ENCODE results near the gene RB1. TPM values are rescaled to one million over a fixed set of nuclear protein-coding genes. Genes with fewer than 3 reads are reported as not detected.
A peak's percentile ranks its signal among the peaks of the same experiment; 100 is the strongest.

RB1 gene
- total RNA-seq, 2 experiments from 2014 or later: 33.5 to 84.4 TPM

DNA sequence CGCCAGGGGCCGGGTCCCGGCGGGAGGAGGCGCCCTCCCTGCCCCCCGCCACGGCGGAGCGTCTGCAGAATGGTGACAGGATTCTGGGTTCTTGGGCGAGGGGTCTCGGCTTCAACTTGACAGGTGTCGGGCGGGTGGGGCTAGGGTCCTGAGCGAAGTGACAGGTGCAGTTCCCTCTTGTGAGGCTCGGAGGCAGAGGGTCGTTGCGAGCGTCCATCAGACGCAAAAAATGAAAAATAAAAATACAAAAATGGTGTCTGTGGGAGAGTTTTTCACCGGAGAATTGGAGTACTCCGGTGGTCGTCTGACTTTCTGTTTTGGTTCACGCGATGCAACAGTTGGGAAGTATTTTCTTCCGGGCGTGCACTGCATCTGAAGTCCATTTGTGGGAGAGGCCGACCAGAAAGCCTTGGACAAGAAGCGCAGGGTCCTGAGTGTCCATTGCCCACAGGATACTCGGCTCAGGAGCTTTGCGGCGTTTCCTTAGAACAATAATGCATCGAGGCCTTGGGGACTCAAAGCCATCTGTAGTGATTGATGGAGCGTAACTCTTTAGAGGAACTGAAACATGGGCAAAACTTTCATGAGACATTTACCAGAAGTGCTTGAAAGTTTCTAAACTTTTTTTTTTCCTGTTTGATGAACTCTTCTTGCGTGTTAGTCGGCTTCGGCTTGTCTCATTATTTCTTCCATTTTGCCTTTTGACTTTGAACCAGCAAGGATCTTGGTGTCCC lies 759 bp downstream of the RB1 start:
- Histone ChIP-seq H3K4me1 (ENCODE audit: insufficient read depth, low read length, poor library complexity, severe bottlenecking) (peaks cover 28% of the 10 kb centered on the region), H4K20me1 (ENCODE audit: insufficient read depth, low read length) (peaks cover 15% of the 10 kb centered on the region; the same call in 1 of the 2 replicates), H3K4me3 (ENCODE audit: low read depth, low read length, poor library complexity, severe bottlenecking) (peak overlapping the region; percentile 93), H3K9me2 (ENCODE audit: insufficient read depth, low read length) (no peaks in the 10 kb centered on the region), H2AFZ (ENCODE audit: low read length) (peak overlapping the region; percentile 95; the same call in 1 of the 2 replicates), H3K36me3 (ENCODE audit: insufficient read depth, low read length) (peaks cover 43% of the 10 kb centered on the region), H3K79me2 (ENCODE audit: insufficient read depth, low read depth, low read length) (peaks cover 45% of the 10 kb centered on the region), H3K27ac (ENCODE audit: low read depth, low read length, poor library complexity, severe bottlenecking) (peak overlapping the region; percentile 94), H3K4me2 (ENCODE audit: low read length) (peak overlapping the region; percentile 95), H3K9me3 (ENCODE audit: low read length) (no peaks in the 10 kb centered on the region)
- ChIA-PET POLR2A (interaction anchor here (0.6 to 0.9 kb wide), 5 partner anchors 73 to 907 kb away, joined by 3 to 4 read pairs (median 3); no protein-coding TSS in a partner anchor), CTCF (ENCODE audit: unreplicated experiment) (no interaction called here)
- peak; percentile 98 for DNase-seq (ENCODE audit: low spot score)
- TF ChIP-seq, protein P1, sequence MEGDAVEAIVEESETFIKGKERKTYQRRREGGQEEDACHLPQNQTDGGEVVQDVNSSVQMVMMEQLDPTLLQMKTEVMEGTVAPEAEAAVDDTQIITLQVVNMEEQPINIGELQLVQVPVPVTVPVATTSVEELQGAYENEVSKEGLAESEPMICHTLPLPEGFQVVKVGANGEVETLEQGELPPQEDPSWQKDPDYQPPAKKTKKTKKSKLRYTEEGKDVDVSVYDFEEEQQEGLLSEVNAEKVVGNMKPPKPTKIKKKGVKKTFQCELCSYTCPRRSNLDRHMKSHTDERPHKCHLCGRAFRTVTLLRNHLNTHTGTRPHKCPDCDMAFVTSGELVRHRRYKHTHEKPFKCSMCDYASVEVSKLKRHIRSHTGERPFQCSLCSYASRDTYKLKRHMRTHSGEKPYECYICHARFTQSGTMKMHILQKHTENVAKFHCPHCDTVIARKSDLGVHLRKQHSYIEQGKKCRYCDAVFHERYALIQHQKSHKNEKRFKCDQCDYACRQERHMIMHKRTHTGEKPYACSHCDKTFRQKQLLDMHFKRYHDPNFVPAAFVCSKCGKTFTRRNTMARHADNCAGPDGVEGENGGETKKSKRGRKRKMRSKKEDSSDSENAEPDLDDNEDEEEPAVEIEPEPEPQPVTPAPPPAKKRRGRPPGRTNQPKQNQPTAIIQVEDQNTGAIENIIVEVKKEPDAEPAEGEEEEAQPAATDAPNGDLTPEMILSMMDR (conservative IDR thresholded peaks at IDR 0.05; ENCODE audit: low read length): no peak
- TF ChIP-seq EZH2phosphoT487 (IDR thresholded peaks at IDR 0.05; ENCODE audit: borderline replicate concordance, low read depth, low read length): no peak
- intact Hi-C loops (cut with micrococcal nuclease; ENCODE audit: unreplicated experiment): loop anchor here (1.0 to 10.0 kb wide), 8 partner anchors 70 to 1320 kb away; partner anchors contain the start of genes FNDC3A and NUDT15
- BruUV-seq (replicated peaks): no TSS peak

DNA sequence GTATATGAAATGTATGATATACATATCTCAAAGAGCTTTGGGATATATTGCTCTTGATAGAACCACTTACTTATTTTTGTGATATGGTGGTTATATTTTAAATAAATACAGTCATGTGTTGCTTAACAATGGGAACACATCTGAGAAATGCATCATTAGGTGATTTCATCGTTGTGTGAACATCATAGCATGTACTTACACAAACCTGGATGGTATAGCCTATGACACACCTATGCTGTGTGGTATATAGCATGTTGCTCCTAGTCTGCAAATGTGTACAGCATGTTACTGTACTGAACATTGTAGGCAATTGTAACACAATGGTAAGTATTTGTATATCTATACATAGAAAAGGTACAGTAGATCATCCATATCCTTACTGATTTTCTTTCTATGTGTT lies 7.7 kb downstream of the RB1 start:
- Histone ChIP-seq H4K20me1 (ENCODE audit: insufficient read depth, low read length) (peaks cover 8% of the 10 kb centered on the region), H3K36me3 (ENCODE audit: insufficient read depth, low read length) (peaks cover 96% of the 10 kb centered on the region), H3K27ac (ENCODE audit: low read depth, low read length, poor library complexity, severe bottlenecking) (no peak overlapping the region), H3K9me3 (ENCODE audit: low read length) (peaks cover 13% of the 10 kb centered on the region), H2AFZ (ENCODE audit: low read length) (no peak overlapping the region), H3K9me2 (ENCODE audit: insufficient read depth, low read length) (no peaks in the 10 kb centered on the region; the same call in 1 of the 2 replicates), H3K4me1 (ENCODE audit: insufficient read depth, low read length, poor library complexity, severe bottlenecking) (peaks cover 7% of the 10 kb centered on the region), H3K79me2 (ENCODE audit: insufficient read depth, low read depth, low read length) (peaks cover 92% of the 10 kb centered on the region), H3K4me3 (ENCODE audit: low read depth, low read length, poor library complexity, severe bottlenecking) (no peak overlapping the region), H3K4me2 (ENCODE audit: low read length) (no peak overlapping the region)
- intact Hi-C loops (cut with micrococcal nuclease; ENCODE audit: unreplicated experiment): no loop called here
- CTCF ChIA-PET (ENCODE audit: unreplicated experiment): no interaction called here
- POLR2A ChIA-PET: interaction anchor here (1.0 kb wide), 1 partner anchor 49 kb away, joined by 3 read pairs; no protein-coding TSS in a partner anchor
- DNase-seq (ENCODE audit: low spot score): no peak
- TF ChIP-seq, protein P1 (conservative IDR thresholded peaks at IDR 0.05; ENCODE audit: low read length): no peak
- TF ChIP-seq EZH2phosphoT487 (IDR thresholded peaks at IDR 0.05; ENCODE audit: borderline replicate concordance, low read depth, low read length): no peak
- no TSS peak for BruUV-seq (replicated peaks)

Measured in OCI-LY7 (cell line).